Nephron progenitor cell (in vitro differentiated cells): ENCODE data around the gene ATP13A4.

ENCODE experiments used
- DNase-seq: peaks from one replicate; pipeline ENCODE4 v3.0.0; 2021
- H3K27ac Mint-ChIP-seq: 2 replicates; pipeline ENCODE4 v1.8.0; 2021; ENCODE audit warnings: mild to moderate bottlenecking, moderate library complexity, mixed read lengths
- H3K27me3 Mint-ChIP-seq: 2 replicates; pipeline ENCODE4 v1.8.0; 2021; ENCODE audit warnings: mild to moderate bottlenecking, low read depth, mixed read lengths; ENCODE audit not compliant: poor library complexity
- H3K36me3 Mint-ChIP-seq: 2 replicates; pipeline ENCODE4 v1.8.0; 2021; ENCODE audit warnings: low read depth, mixed read lengths
- H3K4me1 Mint-ChIP-seq: 2 replicates; pipeline ENCODE4 v1.8.0; 2021; ENCODE audit warnings: mixed read lengths
- H3K4me3 Mint-ChIP-seq: 2 replicates; pipeline ENCODE4 v1.8.0; 2021; ENCODE audit warnings: mild to moderate bottlenecking, moderate library complexity, mixed read lengths
- H3K9me3 Mint-ChIP-seq: 2 replicates; pipeline ENCODE4 v1.8.0; 2021; ENCODE audit warnings: mild to moderate bottlenecking, moderate library complexity, mixed read lengths
- CTCF ChIP-seq: fragments of 200-600 bp; sonication (generic); IDR thresholded peaks from 2 replicates; pipeline ENCODE4 v1.5.0; 2021; ENCODE audit warnings: antibody characterized with exemption

The ATP13A4 gene

GRCh38 chr3:193378706-193379105, 176.0 kb downstream of the ATP13A4 start, which contains the start of gene ATP13A5:
ATP13A5 (minus strand) TSS chr3:193378753; CDS start chr3:193378725, 28 bp downstream.
- Mint-ChIP-seq H3K27me3 (peaks cover 9% of the 10 kb centered on the region), H3K36me3 (no peaks in the 10 kb centered on the region), H3K4me3 (no peak within 1 kb of the TSS), H3K27ac (no peak within 1 kb of the TSS), H3K4me1 (no peaks in the 10 kb centered on the region), H3K9me3 (no peaks in the 10 kb centered on the region)
- TF ChIP-seq CTCF = no peak
- DNase-seq = no peak

- no peak for TF ChIP-seq CTCF
- H3K27me3 Mint-ChIP-seq = peaks cover 9% of the 10 kb centered on the region
- no peaks in the 10 kb centered on the region for H3K9me3 Mint-ChIP-seq
- DNase-seq = no peak
- no peak overlapping the region for H3K27ac Mint-ChIP-seq
- H3K4me1 Mint-ChIP-seq = no peaks in the 10 kb centered on the region
- H3K36me3 Mint-ChIP-seq = no peaks in the 10 kb centered on the region
- no peak overlapping the region for H3K4me3 Mint-ChIP-seq
Measured at GRCh38 chr3:193377591-193377990, 177.1 kb downstream of the ATP13A4 start.

- H3K36me3 Mint-ChIP-seq = no peaks in the 10 kb centered on the region
- H3K9me3 Mint-ChIP-seq = no peaks in the 10 kb centered on the region
- no peak for TF ChIP-seq CTCF
- no peak overlapping the region for H3K27ac Mint-ChIP-seq
- DNase-seq = no peak
- peaks cover 9% of the 10 kb centered on the region for H3K27me3 Mint-ChIP-seq
- H3K4me3 Mint-ChIP-seq = no peak overlapping the region
- H3K4me1 Mint-ChIP-seq = no peaks in the 10 kb centered on the region
Measured at GRCh38 chr3:193375614-193376013, 179.1 kb downstream of the ATP13A4 start.

- Mint-ChIP-seq H3K27me3 (peaks cover 6% of the 10 kb centered on the region), H3K27ac (no peak overlapping the region), H3K4me3 (no peak overlapping the region), H3K4me1 (no peaks in the 10 kb centered on the region), H3K36me3 (no peaks in the 10 kb centered on the region), H3K9me3 (no peaks in the 10 kb centered on the region)
- DNase-seq = no peak
- no peak for TF ChIP-seq CTCF
Measured at GRCh38 chr3:193372783-193373182, 181.9 kb downstream of the ATP13A4 start.

GRCh38 chr3:193367868-193368267, 186.8 kb downstream of the ATP13A4 start:
- Mint-ChIP-seq H3K27me3 (peaks cover 6% of the 10 kb centered on the region), H3K4me1 (no peaks in the 10 kb centered on the region), H3K9me3 (no peaks in the 10 kb centered on the region), H3K4me3 (no peak overlapping the region), H3K36me3 (no peaks in the 10 kb centered on the region), H3K27ac (no peak overlapping the region)
- DNase-seq = no peak
- TF ChIP-seq CTCF = no peak

GRCh38 chr3:193357291-193357690, 197.4 kb downstream of the ATP13A4 start:
- no peak for TF ChIP-seq CTCF
- H3K4me1 Mint-ChIP-seq = no peaks in the 10 kb centered on the region
- no peak overlapping the region for H3K4me3 Mint-ChIP-seq
- H3K9me3 Mint-ChIP-seq = no peaks in the 10 kb centered on the region
- H3K27ac Mint-ChIP-seq = no peak overlapping the region
- no peaks in the 10 kb centered on the region for H3K36me3 Mint-ChIP-seq
- DNase-seq = no peak
- H3K27me3 Mint-ChIP-seq = peaks cover 5% of the 10 kb centered on the region
